K562 (cell line): Measurements from ENCODE around the gene RGS6. TPM values are rescaled to one million over a fixed set of nuclear protein-coding genes. Genes with fewer than 3 reads are reported as not detected.

Source experiments
- ARNT ChIP-seq, 2 experiments: fragments of 450-650 bp; IDR thresholded peaks; 2 replicates each; pipeline ENCODE4 v1.6.1; 2016; ENCODE audit warnings: mild to moderate bottlenecking in 1 of 2
- COPS2 ChIP-seq: fragments of 450-650 bp; conservative IDR thresholded peaks from 2 replicates; pipeline ENCODE4 v1.6.1; 2016; ENCODE audit warnings: mild to moderate bottlenecking, moderate library complexity
- ELF1 ChIP-seq: fragments of 200-800 bp; sonication (Bioruptor generic); IDR thresholded peaks from 2 replicates; pipeline ENCODE4 v1.6.1; 2016; ENCODE audit warnings: missing genetic modification characterization, missing compliant biosample characterization
- NRF1 ChIP-seq, 2 experiments: fragments of 450-650 bp; IDR thresholded peaks in 1 of 2; conservative IDR thresholded peaks in 1 of 2; 2 replicates each; pipeline ENCODE4 v1.6.1; 2014; ENCODE audit warnings: mild to moderate bottlenecking in 2 of 2
- SIRT6 ChIP-seq: IDR thresholded peaks from one replicate; pipeline ENCODE4 v1.6.1; 2012; ENCODE audit warnings: low read depth, mild to moderate bottlenecking, control low read depth, inconsistent platforms, low read length, moderate library complexity
- SPI1 ChIP-seq: IDR thresholded peaks from 2 replicates; pipeline ENCODE4 v1.6.1; 2011; ENCODE audit warnings: low read depth, low read length, control low read depth, borderline replicate concordance
- TEAD4 ChIP-seq, 2 experiments: sonication (generic) in 1 of 2; formaldehyde crosslinking in 1 of 2; IDR thresholded peaks; 2 replicates each; pipeline versions ENCODE4 v1.6.1 to v1.8.0; 2012 to 2022; ENCODE audit warnings: borderline replicate concordance in 1 of 2, inconsistent platforms in 1 of 2, low read length in 1 of 2, mild to moderate bottlenecking in 1 of 2, missing genetic modification reagents in 1 of 2
- polyA plus RNA-seq, 8 experiments: library from polyadenylated mRNA; depleted of rRNA in 4 of 8; stranded (reverse) in 5 of 8; unstranded in 3 of 8; fragments of >200 nt; fragmentation: Nextera tagmentation in 2 of 8; fragmentation: Illumina TruSeq in 1 of 8; extraction: Ambion mirVana in 2 of 8; extraction: Trizol in 1 of 8; gene quantifications; 2 replicates each; pipeline versions ENCODE4 v1.2.1 to v1.2.3, GENCODE V29; 2011 to 2014; ENCODE audit warnings: inconsistent platforms in 1 of 8, missing spikeins in 1 of 8
- total RNA-seq, 7 experiments: library from RNA; depleted of rRNA in 6 of 7; stranded (reverse); fragments of >200 nt in 6 of 7; fragmentation: Illumina TruSeq in 2 of 7; extraction: Trizol in 2 of 7; gene quantifications; 2 replicates each; pipeline versions ENCODE4 v1.2.1 to v1.2.3, GENCODE V29; 2011 to 2021; ENCODE audit warnings: low replicate concordance in 1 of 7
- TF ChIP-seq, protein P1 (sequence below), 2 experiments: fragments of 450-650 bp; formaldehyde crosslinking in 1 of 2; IDR thresholded peaks; 2 replicates each; pipeline versions ENCODE4 v1.4.0 to v1.6.1; 2014 to 2020; ENCODE audit warnings: mild to moderate bottlenecking in 2 of 2, borderline replicate concordance in 1 of 2, low read depth in 1 of 2
- TF ChIP-seq, protein P2 (sequence below): fragments of 250-450 bp; sonication (Bioruptor Pico); IDR thresholded peaks from 2 replicates; pipeline ENCODE4 v1.8.0; 2021; ENCODE audit warnings: moderate library complexity, mild to moderate bottlenecking, inconsistent platforms

Gene RGS6
- total and polyA plus RNA-seq, 9 of the 15 experiments (the other 6 are each of a cell fraction or from before 2014, with no cell fraction given), result not detected

DNA sequence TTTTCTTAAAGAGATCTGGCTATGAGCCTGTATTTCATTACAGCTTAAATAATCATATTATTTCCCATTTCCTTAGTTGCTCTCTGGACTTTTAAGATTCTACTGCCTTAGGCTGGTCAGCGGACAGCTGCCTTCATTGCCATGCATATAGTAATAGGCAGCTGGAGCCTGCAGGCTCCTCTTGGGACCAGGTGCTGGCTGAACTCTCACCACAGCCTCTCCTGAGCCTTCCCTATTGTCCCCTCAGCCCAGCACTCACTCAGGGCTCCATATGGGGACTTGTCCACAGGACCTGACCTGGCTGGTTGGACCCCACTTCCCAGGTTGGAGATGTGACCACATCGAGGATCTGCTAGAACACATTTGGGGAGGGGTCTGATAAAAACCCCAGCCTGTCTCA is 556.3 kb downstream of the RGS6 start (continued):
- TF ChIP-seq TEAD4 (IDR thresholded peaks at IDR 0.05; ENCODE audit: low read length) (no peak), TEAD4 (CRISPR knock-in tag; IDR thresholded peaks at IDR 0.05; ENCODE audit: borderline replicate concordance) (no peak), NRF1 (conservative IDR thresholded peaks at IDR 0.05 in 1 of 2, IDR thresholded peaks at IDR 0.05 in 1 of 2) (no peak), COPS2 (no peak), ELF1 (tag) (no peak), ARNT (IDR thresholded peaks at IDR 0.05) (no peak), SIRT6 (no peak), SPI1 (no peak)
- TF ChIP-seq, protein P1, sequence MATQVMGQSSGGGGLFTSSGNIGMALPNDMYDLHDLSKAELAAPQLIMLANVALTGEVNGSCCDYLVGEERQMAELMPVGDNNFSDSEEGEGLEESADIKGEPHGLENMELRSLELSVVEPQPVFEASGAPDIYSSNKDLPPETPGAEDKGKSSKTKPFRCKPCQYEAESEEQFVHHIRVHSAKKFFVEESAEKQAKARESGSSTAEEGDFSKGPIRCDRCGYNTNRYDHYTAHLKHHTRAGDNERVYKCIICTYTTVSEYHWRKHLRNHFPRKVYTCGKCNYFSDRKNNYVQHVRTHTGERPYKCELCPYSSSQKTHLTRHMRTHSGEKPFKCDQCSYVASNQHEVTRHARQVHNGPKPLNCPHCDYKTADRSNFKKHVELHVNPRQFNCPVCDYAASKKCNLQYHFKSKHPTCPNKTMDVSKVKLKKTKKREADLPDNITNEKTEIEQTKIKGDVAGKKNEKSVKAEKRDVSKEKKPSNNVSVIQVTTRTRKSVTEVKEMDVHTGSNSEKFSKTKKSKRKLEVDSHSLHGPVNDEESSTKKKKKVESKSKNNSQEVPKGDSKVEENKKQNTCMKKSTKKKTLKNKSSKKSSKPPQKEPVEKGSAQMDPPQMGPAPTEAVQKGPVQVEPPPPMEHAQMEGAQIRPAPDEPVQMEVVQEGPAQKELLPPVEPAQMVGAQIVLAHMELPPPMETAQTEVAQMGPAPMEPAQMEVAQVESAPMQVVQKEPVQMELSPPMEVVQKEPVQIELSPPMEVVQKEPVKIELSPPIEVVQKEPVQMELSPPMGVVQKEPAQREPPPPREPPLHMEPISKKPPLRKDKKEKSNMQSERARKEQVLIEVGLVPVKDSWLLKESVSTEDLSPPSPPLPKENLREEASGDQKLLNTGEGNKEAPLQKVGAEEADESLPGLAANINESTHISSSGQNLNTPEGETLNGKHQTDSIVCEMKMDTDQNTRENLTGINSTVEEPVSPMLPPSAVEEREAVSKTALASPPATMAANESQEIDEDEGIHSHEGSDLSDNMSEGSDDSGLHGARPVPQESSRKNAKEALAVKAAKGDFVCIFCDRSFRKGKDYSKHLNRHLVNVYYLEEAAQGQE (IDR thresholded peaks at IDR 0.05; ENCODE audit: borderline replicate concordance), result no peak
- TF ChIP-seq, protein P1 (CRISPR knock-in tag; IDR thresholded peaks at IDR 0.05; ENCODE audit: low read depth), result no peak
- TF ChIP-seq, protein P2, sequence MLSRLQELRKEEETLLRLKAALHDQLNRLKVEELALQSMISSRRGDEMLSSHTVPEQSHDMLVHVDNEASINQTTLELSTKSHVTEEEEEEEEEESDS, result no peak
